Measurements from ENCODE around the gene OTX2. TPM values are rescaled to one million over a fixed set of nuclear protein-coding genes. Genes with fewer than 3 reads are reported as not detected.

Gene OTX2
- total RNA-seq, 1 donor from 2014 or later, result 0.77 TPM

- DNase-seq (ENCODE audit: low read depth, low spot score), result no peak
- H3K36me3 Mint-ChIP-seq (ENCODE audit: low read depth), result peaks cover 3% of the 10 kb centered on the region
- TF ChIP-seq CTCF (conservative IDR thresholded peaks at IDR 0.05), result no peak
- H3K27me3 Mint-ChIP-seq (ENCODE audit: low read depth), result peaks cover 99% of the 10 kb centered on the region
- no peak overlapping the region for H3K27ac Mint-ChIP-seq (ENCODE audit: unreplicated experiment)
- no peaks in the 10 kb centered on the region for H3K9me3 Mint-ChIP-seq
- peaks cover 4% of the 10 kb centered on the region for H3K4me1 Mint-ChIP-seq
- no peak overlapping the region for H3K4me3 Mint-ChIP-seq
Measured at GRCh38 chr14:56815745-56816144, 5.5 kb upstream of the OTX2 start.

- Mint-ChIP-seq H3K4me1 (peaks cover 4% of the 10 kb centered on the region), H3K9me3 (no peaks in the 10 kb centered on the region), H3K4me3 (no peak overlapping the region), H3K27me3 (ENCODE audit: low read depth) (peaks cover 99% of the 10 kb centered on the region), H3K36me3 (ENCODE audit: low read depth) (peaks cover 3% of the 10 kb centered on the region), H3K27ac (ENCODE audit: unreplicated experiment) (no peak overlapping the region)
- DNase-seq (ENCODE audit: low read depth, low spot score), result no peak
- TF ChIP-seq CTCF (conservative IDR thresholded peaks at IDR 0.05), result no peak
Measured at GRCh38 chr14:56814969-56815700, 4.9 kb upstream of the OTX2 start.

- peaks cover 100% of the 10 kb centered on the region for H3K27me3 Mint-ChIP-seq (ENCODE audit: low read depth)
- H3K4me3 Mint-ChIP-seq, result no peak overlapping the region
- H3K4me1 Mint-ChIP-seq, result peaks cover 9% of the 10 kb centered on the region
- no peak for DNase-seq (ENCODE audit: low read depth, low spot score)
- TF ChIP-seq CTCF (conservative IDR thresholded peaks at IDR 0.05), result no peak
- H3K27ac Mint-ChIP-seq (ENCODE audit: unreplicated experiment), result no peak overlapping the region
- H3K9me3 Mint-ChIP-seq, result no peaks in the 10 kb centered on the region
- H3K36me3 Mint-ChIP-seq (ENCODE audit: low read depth), result peaks cover 3% of the 10 kb centered on the region
Measured at GRCh38 chr14:56814519-56814959, 4.3 kb upstream of the OTX2 start.

GRCh38 chr14:56813143-56813551, 2.9 kb upstream of the OTX2 start:
- peaks cover 14% of the 10 kb centered on the region for H3K4me1 Mint-ChIP-seq
- H3K27ac Mint-ChIP-seq (ENCODE audit: unreplicated experiment), result no peak overlapping the region
- H3K27me3 Mint-ChIP-seq (ENCODE audit: low read depth), result peaks cover 100% of the 10 kb centered on the region

GRCh38 chr14:56812364-56813141, 2.3 kb upstream of the OTX2 start:
- TF ChIP-seq CTCF (conservative IDR thresholded peaks at IDR 0.05), result no peak
- Mint-ChIP-seq H3K9me3 (no peaks in the 10 kb centered on the region), H3K36me3 (ENCODE audit: low read depth) (peaks cover 3% of the 10 kb centered on the region), H3K27ac (ENCODE audit: unreplicated experiment) (no peak overlapping the region), H3K4me3 (peak overlapping the region; percentile 64), H3K27me3 (ENCODE audit: low read depth) (peaks cover 100% of the 10 kb centered on the region), H3K4me1 (peaks cover 17% of the 10 kb centered on the region)
- no peak for DNase-seq (ENCODE audit: low read depth, low spot score)

More at GRCh38 chr14:56813143-56813551, 2.9 kb upstream of the OTX2 start:
- DNase-seq (ENCODE audit: low read depth, low spot score), result no peak
- Mint-ChIP-seq H3K9me3 (no peaks in the 10 kb centered on the region), H3K4me3 (peak overlapping the region; percentile 64), H3K36me3 (ENCODE audit: low read depth) (peaks cover 3% of the 10 kb centered on the region)
- TF ChIP-seq CTCF (conservative IDR thresholded peaks at IDR 0.05), result no peak

Measured in neural crest cell (in vitro differentiated cells).